Adrenal gland (tissue), 5 donors: ENCODE measurements around the gene UST.

Source experiments
- CTCF ChIP-seq, 6 experiments: fragments of 450-650 bp in 4 of 6; fragments of 200-600 bp in 2 of 6; sonication (generic) in 1 of 6; IDR thresholded peaks; 1 replicate in 5 of 6; 2 replicates in 1 of 6; pipeline versions ENCODE4 v1.5.1 to v1.8.0; 2016 to 2021; ENCODE audit warnings: antibody characterized with exemption in 6 of 6, mild to moderate bottlenecking in 2 of 6, moderate library complexity in 1 of 6
- POLR2A ChIP-seq, 2 donors: fragments of 450-650 bp; IDR thresholded peaks; one replicate each; pipeline ENCODE4 v1.6.1; 2017; ENCODE audit warnings: antibody characterized with exemption in 2 of 2, mild to moderate bottlenecking in 2 of 2, moderate library complexity in 1 of 2
- donor health status: DM: no; HTN: no; CAD: no.

DNA sequence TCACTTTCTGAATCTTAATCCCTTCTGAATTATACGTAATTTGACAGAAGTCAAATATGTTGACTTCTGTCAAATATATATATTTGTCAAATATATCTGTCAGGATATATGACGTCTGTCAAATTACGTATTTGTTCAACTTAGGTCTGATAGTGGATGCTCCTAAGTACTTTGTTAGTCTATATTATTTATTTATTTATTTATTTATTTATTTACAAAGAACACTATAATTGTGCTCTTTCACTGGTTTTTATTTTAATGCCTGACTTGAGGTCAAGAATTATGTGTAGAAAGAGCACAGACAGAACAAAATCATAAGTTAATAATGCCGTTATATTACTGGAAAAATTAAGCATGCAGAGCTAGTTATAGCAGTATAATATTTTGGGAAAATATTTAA is 81.2 kb downstream of the UST start:
- TF ChIP-seq POLR2A (IDR thresholded peaks at IDR 0.05) (no peak), CTCF (IDR thresholded peaks at IDR 0.05) (no peak)
